ENCODE results near the gene SUPT20H. TPM values are rescaled to one million over a fixed set of nuclear protein-coding genes. Genes with fewer than 3 reads are reported as not detected.

The SUPT20H gene
- total and polyA plus RNA-seq, 2 donors (not counting 1 experiment from before 2014, with no cell fraction given), result 43.8 to 93.7 TPM

- H3K4me3 Mint-ChIP-seq, result no peak overlapping the region
- H3K36me3 ChIP-seq (replicated peaks in 1 of 2; ENCODE audit: control extremely low read depth in 1 of 2, control insufficient read depth in 1 of 2, extremely low read depth in 1 of 2, insufficient read depth in 2 of 2, low read length in 1 of 2), result no peaks in the 10 kb centered on the region
Measured at GRCh38 chr13:37097076-37097475, 37.6 kb upstream of the SUPT20H start.

DNA sequence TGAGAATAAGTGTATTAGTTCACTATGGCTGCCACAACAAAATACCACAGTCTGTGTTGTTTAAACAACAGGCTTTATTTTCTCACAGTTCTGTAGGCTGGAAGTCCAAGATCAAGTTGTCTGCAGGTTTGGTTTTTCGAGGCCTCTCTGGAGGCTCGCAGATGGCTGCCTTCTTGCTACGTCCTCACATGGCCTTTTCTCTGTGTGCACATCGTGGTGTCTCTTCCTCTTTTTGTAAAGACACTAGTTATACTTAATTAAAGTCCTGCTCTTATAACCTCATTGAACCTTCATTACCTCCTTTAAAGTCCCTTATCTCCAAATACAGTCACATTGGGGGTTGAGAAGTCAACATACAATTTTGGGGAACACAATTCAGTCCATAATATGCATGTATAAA is 35.4 kb upstream of the SUPT20H start:
- intact Hi-C loops (cut with micrococcal nuclease), result no loop called here
- Histone ChIP-seq H3K36me3 (replicated peaks in 1 of 2; ENCODE audit: control extremely low read depth in 1 of 2, control insufficient read depth in 1 of 2, extremely low read depth in 1 of 2, insufficient read depth in 2 of 2, low read length in 1 of 2) (no peaks in the 10 kb centered on the region), H3K79me2 (ENCODE audit: control insufficient read depth, insufficient read depth, low read length) (no peaks in the 10 kb centered on the region), H3K27ac (ENCODE audit: low read length in 2 of 2) (no peak overlapping the region), H4K20me1 (ENCODE audit: control insufficient read depth, insufficient read depth, low read length, poor library complexity, severe bottlenecking) (no peaks in the 10 kb centered on the region), H3K4me2 (replicated peaks; ENCODE audit: low read depth, low read length, poor library complexity, severe bottlenecking) (no peak overlapping the region), H3K9me3 (ENCODE audit: control extremely low read depth in 1 of 3, control insufficient read depth in 2 of 3, insufficient read depth in 1 of 3, low read length in 2 of 3) (no peaks in the 10 kb centered on the region), H3K9ac (ENCODE audit: low read length) (no peak overlapping the region), H3K4me3 (ENCODE audit: control extremely low read depth in 1 of 5, extremely low read depth in 1 of 5, insufficient read depth in 1 of 5, low read depth in 2 of 5, low read length in 4 of 5) (no peak overlapping the region), H3K4me1 (ENCODE audit: control insufficient read depth in 2 of 2, insufficient read depth in 2 of 2, low read length in 2 of 2) (no peaks in the 10 kb centered on the region), H2AFZ (ENCODE audit: insufficient read depth, low read depth, low read length, poor library complexity, severe bottlenecking) (no peak overlapping the region), H3K27me3 (replicated peaks in 1 of 4; ENCODE audit: control extremely low read depth in 1 of 4, control insufficient read depth in 3 of 4, insufficient read depth in 4 of 4, low read length in 3 of 4) (peaks cover 0 to 2% (median 0%) of the 10 kb centered on the region in 4 experiments)
- 72% methylated on average over 4 of the region's 4 CpGs for WGBS (ENCODE audit: insufficient coverage)
- Mint-ChIP-seq H3K27ac (no peak overlapping the region), H3K27me3 (peaks cover 9% of the 10 kb centered on the region), H3K9me3 (ENCODE audit: insufficient read depth) (no peaks in the 10 kb centered on the region), H3K4me3 (no peak overlapping the region), H3K4me1 (no peaks in the 10 kb centered on the region)
- TF ChIP-seq CTCF (IDR thresholded peaks at IDR 0.05), result no peak
- no peak for TF ChIP-seq EZH2 (IDR thresholded peaks at IDR 0.05; ENCODE audit: borderline replicate concordance, insufficient read depth, low read depth, low read length, poor library complexity, severe bottlenecking)
- DNase-seq (no peak), ATAC-seq (ENCODE audit: low read depth) (no peak)
- POLR2A ChIA-PET, result no interaction called here
- CTCF ChIA-PET, result no interaction called here

More at GRCh38 chr13:37097076-37097475, 37.6 kb upstream of the SUPT20H start:
- H3K9ac ChIP-seq (ENCODE audit: low read length), result no peak overlapping the region
- H3K27me3 ChIP-seq (replicated peaks in 1 of 4; ENCODE audit: control extremely low read depth in 1 of 4, control insufficient read depth in 3 of 4, insufficient read depth in 4 of 4, low read length in 3 of 4), result peaks cover 0 to 2% (median 0%) of the 10 kb centered on the region in 4 experiments
- peaks cover 6% of the 10 kb centered on the region for H3K27me3 Mint-ChIP-seq
- DNase-seq, result no peak
- intact Hi-C loops (cut with micrococcal nuclease), result no loop called here
- H3K4me1 Mint-ChIP-seq, result no peaks in the 10 kb centered on the region
- no peak overlapping the region for H3K4me2 ChIP-seq (replicated peaks; ENCODE audit: low read depth, low read length, poor library complexity, severe bottlenecking)
- H4K20me1 ChIP-seq (ENCODE audit: control insufficient read depth, insufficient read depth, low read length, poor library complexity, severe bottlenecking), result no peaks in the 10 kb centered on the region
- H3K9me3 Mint-ChIP-seq (ENCODE audit: insufficient read depth), result no peaks in the 10 kb centered on the region
- no peak for ATAC-seq (ENCODE audit: low read depth)
- POLR2A ChIA-PET, result no interaction called here
- no peak overlapping the region for H3K27ac ChIP-seq (ENCODE audit: low read length in 2 of 2)
- H2AFZ ChIP-seq (ENCODE audit: insufficient read depth, low read depth, low read length, poor library complexity, severe bottlenecking), result no peak overlapping the region
- H3K4me3 ChIP-seq (ENCODE audit: control extremely low read depth in 1 of 5, extremely low read depth in 1 of 5, insufficient read depth in 1 of 5, low read depth in 2 of 5, low read length in 4 of 5), result no peak overlapping the region
- H3K9me3 ChIP-seq (ENCODE audit: control extremely low read depth in 1 of 3, control insufficient read depth in 2 of 3, insufficient read depth in 1 of 3, low read length in 2 of 3), result no peaks in the 10 kb centered on the region
- no peaks in the 10 kb centered on the region for H3K79me2 ChIP-seq (ENCODE audit: control insufficient read depth, insufficient read depth, low read length)
- H3K27ac Mint-ChIP-seq, result no peak overlapping the region
- CTCF ChIA-PET, result no interaction called here
- 60% methylated on average over 1 of the region's 4 CpGs for WGBS (ENCODE audit: insufficient coverage)
- no peaks in the 10 kb centered on the region for H3K4me1 ChIP-seq (ENCODE audit: control insufficient read depth in 2 of 2, insufficient read depth in 2 of 2, low read length in 2 of 2)
- TF ChIP-seq EZH2 (IDR thresholded peaks at IDR 0.05; ENCODE audit: borderline replicate concordance, insufficient read depth, low read depth, low read length, poor library complexity, severe bottlenecking) (no peak), CTCF (IDR thresholded peaks at IDR 0.05) (no peak)

Data from B cell (primary cell).